Colon (tissue), 2 donors: ENCODE results near the gene BHMT.
"Not testable (repeated sequence)": the region's sequence is repeated elsewhere in the genome, so short reads cannot be mapped to it uniquely, and the experiment has no call there.

Experiments used
- FAIRE-seq: peaks from 2 replicates; lab custom pipeline; 2012; peaks lifted over from hg19 to GRCh38; lab: Jason Lieb, UNC
- donor health status: control.
- donor health status: control.

BHMT gene

DNA sequence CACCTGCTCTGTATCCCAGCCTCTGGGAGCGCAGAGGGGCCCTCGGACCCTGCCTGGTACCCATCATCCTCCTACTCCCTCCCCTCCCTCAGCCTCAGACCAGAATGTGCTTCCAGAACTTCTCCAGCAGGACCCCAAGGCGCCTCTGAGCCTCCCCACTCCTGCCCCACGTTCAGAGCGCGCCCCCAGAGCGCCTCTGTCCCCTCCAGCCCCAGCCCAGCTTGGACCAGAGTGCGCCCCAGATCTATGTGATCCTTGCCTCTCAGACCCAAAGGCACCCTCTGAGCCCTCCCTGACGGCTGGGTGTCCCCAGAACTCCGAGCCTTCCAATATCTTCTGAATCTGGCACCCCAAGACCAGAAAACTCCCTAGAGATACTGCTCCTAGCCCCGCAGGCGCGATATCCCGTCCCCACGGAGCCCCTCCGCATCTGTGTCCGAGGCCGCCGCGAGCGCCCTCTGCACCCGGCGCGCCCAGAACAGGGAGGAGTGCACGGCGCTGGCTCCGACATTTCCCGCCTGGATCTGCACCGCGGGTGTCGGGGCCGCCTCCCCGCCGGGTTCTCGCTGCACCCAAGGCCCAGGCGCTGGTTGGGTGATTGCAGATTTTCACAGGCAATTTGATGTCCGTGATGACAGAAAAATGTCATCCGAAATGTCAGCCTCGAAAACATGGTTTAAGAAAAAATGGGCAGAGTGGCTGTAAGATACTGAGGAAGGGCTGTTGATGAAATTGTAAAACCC lies 522 bp downstream of the BHMT start:
- no peak for FAIRE-seq

DNA sequence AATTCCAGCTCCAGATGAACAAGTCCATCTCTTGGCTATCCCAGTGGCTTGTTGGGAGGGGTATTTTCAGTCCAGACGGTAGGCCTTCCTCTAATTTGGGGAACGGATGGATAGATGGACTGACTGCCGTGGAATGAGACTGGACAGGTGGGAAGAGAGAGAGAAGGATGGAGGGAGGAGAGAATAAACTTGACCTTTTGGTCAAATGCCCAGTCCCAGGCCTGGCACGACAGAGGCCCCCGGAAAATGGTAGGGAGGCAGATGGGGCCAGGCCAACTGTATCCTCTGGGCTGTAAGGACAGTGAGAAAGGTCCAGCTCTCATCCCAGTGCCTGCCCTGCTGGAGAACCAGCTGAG lies 1.1 kb downstream of the BHMT start:
- no peak for FAIRE-seq

DNA sequence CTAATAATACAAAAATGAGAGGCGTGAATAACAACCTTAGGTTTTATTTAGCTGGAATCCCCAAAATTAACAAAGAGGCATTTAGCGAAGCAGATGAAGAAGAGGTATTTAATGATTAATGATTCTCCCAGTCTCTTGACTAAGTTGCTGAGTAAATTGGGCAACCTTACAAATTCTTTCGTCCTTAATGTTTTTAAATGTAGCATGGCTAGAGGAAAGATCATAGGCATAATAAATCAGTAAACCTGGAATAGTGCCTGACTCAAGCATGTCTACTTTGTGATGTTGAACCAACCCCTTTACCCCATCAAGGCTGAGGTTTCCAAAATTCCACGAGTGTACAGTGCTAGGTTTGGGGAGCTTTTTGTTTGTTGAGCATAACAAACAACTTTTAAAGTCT lies 7.9 kb downstream of the BHMT start:
- no peak for FAIRE-seq

DNA sequence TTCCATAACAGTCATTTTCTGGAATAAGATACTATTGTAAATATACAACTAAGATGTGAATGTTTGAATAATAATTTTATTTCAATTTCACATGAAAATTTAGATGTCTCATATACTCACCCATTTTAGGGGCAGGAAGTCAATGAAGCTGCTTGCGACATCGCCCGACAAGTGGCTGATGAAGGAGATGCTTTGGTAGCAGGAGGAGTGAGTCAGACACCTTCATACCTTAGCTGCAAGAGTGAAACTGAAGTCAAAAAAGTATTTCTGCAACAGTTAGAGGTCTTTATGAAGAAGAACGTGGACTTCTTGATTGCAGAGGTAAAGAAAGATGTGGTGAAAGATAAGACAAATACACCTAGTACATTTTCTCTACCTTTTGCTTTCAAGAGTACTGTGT lies 8.6 kb downstream of the BHMT start:
- FAIRE-seq, result no peak

DNA sequence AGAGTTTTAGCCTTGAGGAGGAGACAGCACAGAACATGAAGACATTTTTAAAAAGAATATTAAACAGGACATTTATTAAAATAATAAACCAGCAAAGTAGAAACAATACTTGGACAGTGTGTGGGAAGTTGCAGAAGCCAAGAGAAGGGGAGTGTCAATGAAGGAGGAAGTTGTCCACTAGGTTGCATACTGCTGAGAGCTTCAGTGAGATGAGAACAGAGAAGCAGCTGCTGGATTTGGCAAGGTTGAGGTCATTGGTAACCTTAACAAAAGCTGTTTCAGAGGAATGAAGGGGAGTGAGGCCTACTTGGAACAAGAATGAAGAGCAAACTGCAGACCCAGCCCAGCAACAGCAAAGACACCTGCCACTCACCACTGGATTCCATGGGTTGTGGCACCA lies 11.4 kb downstream of the BHMT start:
- no peak for FAIRE-seq

DNA sequence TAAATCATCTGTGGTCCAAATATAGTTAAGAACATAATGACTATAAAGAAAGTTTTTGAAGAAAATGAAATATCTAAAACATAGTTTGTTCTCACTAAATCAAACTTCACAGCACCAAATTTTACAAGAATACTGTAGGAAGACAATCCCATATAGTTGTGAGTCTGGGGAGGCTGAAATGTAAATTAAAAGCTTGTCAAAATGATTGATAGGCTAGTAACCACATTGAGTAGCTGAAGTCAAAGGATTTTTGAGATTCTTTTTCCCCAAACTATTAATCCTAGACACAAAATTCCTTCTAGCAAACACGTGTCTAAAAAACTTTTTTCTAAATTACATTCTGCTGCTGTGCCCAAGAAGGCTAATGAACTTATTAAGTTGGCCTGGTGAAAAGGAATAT lies 13.0 kb downstream of the BHMT start:
- no peak for FAIRE-seq

DNA sequence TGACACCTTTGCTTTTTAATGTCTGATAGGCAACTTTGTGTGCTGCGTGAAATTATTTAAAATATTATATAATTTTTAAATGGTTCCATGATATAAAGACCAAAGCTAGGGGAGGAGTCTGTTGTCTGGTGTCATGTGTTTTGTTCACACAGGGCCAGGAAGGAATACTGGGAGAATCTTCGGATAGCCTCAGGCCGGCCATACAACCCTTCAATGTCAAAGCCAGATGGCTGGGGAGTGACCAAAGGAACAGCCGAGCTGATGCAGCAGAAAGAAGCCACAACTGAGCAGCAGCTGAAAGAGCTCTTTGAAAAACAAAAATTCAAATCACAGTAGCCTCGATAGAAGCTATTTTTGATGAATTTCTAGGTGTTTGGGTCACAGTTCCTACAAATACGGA lies 19.2 kb downstream of the BHMT start:
- FAIRE-seq, result no peak

DNA sequence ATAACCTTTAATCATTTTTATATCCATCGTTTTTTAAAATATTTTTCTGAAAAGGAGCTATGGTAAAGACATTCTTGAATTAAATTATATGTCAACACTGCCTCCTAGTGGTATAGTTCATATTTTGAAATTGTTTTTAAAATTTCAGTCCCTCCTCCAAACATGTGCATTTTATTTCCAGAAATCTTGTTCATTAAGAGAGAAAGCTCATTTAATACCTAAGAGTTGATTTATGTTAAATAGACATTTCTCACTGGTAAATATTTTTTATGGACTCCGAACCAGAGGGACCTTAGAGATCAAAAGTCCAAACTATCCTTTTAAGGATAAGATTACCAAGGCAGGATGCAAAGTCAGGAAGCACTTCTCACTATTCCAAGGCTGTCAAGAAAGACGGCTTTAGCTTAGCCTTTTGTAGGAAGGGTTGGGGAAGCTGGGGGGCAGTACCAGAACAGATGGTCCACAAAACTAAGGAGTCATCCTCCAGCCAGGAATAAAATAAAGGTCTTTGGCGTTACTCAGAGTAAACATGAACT lies 21.6 kb downstream of the BHMT start:
- peak; percentile 78 for FAIRE-seq

DNA sequence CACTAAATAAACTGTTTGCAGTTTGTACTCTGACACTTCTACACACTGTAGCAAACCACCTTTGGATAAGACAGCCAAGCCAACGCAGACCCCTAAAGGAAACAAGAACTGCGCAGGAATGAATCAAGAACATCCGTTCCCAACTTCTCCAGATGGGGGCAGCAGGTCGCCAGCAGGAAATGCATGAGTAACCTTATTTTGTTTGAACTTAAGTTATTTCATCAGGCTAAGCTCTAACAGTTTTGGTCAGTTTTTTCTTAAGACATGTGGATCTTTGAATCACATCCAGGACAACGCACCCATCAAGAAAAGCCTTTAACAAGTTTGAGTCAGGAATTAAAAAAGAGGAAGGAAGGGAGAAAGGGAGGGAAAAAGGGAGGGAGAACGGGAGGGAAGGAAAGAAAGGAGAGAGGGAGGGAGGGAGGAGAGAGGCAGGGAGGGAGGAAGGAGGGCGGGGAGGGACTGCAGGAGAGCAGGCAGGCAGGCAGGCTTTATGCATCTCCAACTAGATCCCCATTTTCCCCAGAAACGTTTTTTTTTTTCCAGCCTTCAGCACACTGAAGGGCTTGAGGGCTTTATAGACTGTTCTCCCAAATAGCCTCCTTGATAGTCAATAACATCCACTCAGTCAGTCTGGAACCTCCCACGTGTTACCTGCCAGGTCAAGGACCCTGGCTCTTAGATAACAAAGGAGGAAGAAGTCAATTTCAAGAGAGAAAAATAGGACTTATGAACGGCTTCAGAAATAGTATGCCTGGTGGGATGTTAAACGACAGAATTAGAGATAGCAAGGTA lies 22.2 kb downstream of the BHMT start:
- FAIRE-seq, result no peak

DNA sequence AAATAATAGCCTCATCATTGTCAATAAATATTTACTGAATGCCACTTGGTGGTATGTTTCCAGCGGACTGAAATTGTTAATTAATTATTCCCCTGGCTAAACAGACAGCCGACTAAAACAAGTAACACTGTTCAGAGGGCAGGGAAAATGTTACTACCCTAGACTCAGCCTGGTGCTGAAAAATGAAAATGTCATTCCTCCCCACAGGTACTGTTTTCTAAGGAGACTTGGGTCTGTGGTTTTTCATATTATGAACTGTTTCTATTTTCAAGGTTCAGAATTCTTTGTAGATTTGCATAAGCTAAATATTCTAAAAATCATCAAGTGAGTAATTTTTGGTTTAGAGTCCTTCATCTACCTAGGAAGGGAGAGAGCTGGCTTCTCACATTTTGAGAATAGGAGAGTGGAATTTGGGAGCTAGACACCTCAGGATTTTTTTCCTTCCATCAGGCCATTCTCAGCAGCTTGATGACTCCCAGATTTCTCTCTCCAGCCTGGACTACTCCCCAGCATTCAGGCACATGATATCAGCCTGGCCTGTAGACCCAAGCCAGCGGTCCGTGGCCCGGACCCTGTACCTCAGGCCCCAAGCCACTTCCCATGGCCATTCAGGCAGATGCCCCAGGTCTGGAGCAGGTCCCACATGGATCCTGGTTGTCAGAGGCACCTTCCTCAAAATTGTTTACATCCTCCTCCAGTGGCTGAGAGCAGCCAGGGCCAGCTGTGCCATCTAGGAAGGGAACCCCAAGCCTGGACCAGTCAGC lies 24.4 kb downstream of the BHMT start:
- FAIRE-seq, result no peak

DNA sequence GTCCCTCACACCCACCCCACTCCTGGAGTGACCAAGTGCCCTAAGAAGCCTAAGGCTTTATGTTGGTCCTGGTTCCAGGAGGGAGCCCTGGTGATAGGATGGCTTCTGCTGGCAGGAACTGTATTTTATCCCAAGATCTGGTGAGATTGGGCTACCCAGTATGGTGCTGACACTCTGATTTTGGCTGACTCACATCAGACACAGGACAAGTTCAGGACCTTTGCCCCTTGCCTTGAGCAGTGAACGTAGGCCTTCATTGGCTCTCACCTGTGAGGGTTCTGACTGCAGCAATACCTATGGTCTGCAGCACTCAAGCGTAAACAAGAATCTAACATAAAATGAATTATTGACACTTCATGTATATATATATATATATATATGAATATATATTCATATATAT lies 25.0 kb downstream of the BHMT start:
- no peak for FAIRE-seq

DNA sequence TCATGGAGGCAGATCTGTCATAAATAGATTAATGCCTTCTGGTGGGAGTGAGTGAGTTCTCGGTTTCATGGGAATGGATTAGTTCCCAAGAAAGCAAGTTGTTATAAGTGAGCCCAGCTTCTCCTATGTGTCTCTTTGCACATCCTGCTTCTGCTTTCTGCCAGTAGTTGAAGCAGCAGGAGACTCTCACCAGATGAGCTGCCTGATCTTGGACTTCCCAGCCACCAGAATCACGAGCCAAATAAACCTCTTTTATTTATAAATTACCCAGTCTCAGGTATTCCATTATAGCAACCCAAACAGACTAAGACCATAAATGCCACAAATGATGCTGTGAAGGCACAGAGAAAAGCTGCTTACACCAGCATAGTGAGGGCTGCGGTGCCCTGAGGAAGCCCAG lies 28.9 kb downstream of the BHMT start:
- FAIRE-seq, result no peak

DNA sequence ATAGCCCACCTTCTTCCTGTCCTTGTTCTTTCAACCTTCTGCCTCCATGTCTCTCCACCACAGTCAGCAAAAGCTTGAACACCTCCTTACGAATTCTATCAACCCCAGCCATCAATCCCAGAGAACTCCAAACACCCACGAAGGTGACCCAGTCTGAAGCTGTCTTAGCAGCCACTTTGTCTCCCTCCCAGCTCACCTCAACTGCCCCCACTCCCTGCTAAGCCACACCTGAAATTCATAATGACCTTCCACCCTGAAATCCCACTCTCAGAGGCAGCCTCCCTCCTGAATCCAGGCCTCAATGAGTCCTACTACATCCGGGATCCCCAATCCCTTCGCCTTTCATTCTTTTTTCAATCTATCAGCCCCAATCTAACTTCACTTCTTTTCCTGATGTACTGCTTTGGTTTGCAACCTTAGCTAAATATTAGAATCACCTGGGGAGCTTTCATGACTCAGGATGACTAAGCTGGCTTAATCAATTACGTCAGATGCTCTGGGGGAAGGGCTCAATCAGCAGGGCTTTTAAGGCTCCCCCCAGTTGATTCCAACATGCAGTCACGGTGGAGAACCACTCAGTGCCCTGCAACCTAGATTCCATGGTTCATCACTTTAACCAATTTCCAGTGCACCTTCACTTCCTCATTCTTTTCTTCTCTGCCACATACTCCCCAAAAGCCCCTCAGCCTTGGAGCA lies 32.2 kb downstream of the BHMT start:
- FAIRE-seq, result no peak

DNA sequence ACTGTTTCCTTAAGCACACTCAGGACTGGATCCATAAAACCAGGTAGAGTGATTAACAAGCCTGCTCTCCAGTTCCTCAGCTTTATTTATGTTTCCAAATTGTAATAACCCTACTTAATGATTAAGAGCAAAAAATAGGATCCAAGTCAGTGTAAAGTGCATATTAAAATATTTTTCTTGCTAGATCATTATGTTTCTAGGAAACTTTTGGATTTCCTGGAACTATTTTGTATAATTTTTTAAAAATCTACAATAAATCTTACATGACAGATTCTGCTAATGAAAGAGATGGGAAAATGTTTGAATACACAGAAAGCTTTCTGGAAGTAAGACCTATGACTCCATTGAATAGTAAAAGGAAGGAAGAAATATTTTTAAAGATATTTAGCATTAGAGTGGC lies 35.5 kb downstream of the BHMT start:
- FAIRE-seq, result no peak

DNA sequence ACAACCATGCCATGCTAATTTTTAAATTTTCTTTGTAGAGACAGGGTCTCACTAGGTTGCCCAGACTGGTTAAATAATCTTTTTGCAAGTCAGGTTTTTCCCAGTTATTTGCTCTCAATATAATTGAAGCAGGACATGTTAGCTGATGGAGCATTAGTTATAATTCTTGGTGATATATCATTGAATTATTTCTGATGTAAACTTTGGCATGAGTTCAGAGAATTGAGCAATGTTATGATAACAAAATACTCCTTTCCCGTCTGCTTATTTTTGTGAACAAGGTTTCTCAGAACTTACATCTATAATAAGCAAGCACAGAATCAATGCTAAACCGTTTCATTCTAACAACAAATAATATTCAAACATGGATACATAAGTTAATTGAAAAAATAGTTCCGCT lies 37.8 kb downstream of the BHMT start:
- no peak for FAIRE-seq

DNA sequence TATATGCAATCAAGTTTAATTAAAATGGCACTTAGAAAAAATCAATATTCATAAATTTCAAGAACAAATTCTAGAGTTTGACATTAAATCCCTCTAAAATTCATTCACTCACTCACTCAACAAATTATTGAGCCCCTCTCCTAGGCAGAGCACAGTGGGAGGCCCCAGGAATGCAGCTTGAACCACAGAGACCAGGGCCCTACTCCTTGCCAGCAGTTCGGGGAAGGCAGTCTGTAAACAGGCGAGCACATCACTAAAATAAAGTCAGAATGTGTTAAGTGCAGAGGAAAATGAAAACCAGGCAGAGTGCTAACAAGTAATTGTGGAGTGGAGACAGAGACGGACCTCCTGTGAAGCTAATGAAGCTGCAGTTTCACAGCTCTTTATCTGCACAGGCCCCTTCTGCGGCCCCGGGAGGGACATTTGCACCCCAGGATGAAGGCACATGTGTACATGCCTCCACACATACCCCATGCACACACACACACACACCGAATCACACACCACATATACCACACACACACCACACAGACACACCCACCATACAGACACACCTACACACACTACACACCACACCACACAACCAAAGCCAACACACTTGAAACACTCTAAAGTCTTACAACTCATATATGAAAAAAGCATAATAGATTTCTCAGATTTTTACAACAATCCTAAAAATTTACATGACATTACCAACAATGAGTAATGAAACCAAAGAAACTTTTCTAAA lies 40.5 kb downstream of the BHMT start:
- no peak for FAIRE-seq

DNA sequence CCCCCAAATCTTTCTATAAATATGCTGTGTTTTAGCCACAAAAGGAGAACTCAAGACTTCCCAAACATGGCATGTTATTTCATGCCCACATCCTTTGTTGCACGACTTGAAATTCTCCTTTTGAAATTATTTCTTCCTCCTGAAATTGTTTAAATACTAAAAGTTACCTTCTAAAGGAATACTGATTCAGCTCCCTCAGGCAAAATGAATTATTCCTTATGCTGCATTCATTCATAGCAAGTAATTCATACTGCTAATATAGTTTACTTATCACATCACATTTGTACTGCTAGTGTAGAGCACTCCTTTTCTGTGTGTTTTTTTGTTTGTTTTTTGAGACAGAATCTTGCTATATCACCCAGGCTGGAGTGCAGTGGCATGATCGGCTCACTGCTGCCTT lies 45.7 kb downstream of the BHMT start:
- no peak for FAIRE-seq

DNA sequence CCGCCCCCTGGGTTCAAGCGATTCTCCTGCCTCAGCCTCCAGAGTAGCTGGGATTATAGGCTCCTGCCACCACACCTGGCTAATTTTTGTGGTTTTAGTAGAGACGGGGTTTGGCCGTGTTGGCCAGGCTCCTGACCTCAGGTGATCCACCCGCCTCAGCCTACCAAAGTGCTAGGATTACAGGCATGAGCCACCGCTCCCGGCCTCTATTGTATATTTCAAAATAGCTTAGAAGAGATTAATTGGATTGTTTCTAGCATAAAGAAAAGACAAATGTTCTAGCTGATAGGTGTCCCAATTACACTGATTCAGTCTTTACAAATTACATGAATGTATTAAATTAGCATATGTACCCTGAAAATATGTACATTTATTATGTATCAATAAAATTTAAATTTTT lies 50.0 kb downstream of the BHMT start:
- not testable (repeated sequence) for FAIRE-seq

DNA sequence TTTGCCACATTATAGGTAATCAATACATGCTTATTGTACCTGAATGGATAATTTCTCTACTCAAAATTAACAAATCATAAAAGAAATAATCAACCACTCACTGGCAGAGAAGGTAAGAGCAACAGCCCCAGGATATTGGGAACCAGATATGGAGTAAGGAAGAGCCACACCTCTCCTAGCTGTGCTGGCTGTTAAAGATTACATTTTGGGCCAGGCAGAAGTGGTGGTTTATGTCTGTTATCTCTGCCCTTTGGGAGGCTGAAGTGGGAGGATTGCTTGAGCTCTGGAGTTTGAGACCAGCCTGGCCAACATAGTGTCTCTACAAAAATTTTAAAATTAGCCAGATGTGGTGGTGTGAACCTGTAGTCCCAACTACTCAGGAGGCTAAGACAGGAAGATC lies 56.4 kb downstream of the BHMT start:
- FAIRE-seq, result no peak

DNA sequence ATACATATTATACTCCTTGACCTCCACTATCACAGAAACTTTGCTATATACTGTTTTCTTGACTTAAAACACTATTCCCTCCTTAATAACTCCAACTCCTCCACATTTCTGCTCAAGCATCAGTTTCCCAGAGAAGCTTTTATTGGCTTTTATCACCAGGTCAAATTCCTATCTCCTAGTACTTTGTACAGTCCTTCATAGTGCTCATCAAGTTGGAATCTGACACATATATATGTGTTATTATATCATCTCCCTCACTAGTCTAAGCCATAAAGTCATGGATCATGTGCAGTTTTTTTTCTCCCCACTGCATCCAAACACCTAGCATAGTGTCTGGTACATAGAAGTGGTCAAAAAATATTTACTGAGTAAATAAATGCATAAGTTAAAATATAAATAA lies 59.1 kb downstream of the BHMT start:
- FAIRE-seq, result no peak

DNA sequence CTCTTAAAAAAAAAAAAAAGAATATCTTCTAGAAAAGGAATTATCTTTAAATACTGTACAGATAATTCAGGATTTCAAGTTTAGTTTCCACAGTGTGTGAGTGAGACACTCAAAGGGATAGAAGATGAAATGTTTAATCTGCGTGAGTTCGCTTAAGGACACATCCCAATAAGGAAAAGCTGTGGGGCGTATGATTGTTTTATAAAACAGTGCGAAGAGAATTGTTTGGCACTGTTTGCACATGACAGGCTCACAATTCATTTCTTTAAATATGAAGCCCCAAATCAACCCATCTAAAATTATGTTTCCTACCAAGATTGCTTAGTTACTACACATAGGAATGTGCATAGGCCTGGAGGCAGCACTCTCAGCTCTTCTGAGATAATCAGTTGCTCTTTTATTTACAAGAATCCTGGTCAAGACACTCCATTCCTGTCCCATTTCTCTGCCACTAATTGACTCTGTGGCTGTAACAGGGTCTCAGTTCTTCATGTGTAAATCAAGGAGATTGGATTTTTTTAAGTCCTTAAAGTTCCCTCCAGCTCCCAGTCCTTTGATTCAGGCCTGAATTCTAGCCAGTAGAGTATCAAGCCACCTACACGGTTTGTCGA lies 60.1 kb downstream of the BHMT start:
- FAIRE-seq, result no peak
